Caco-2 (cell line): Measurements from ENCODE around the gene MAML2. TPM values are rescaled to one million over a fixed set of nuclear protein-coding genes. Genes with fewer than 3 reads are reported as not detected.

Experiments used
- BruUV-seq: library from RNA; stranded (reverse); fragments of 400-500 nt; replicated peaks from 2 replicates; lab custom pipeline; 2021; lab: Mats Ljungman, UMichigan
- CTCF ChIA-PET: fragments of 300-600 bp; sonication (Branson Sonifier 250); formaldehyde crosslinking; loops from one replicate; lab custom pipeline; 2022; ENCODE audit warnings: antibody characterized with exemption; lab: Charles Lee
- POLR2A ChIA-PET: fragments of 300-600 bp; sonication (Branson Sonifier 250); formaldehyde crosslinking; loops from one replicate; lab custom pipeline; 2022; ENCODE audit warnings: antibody characterized with exemption; lab: Charles Lee
- DNase-seq, 2 experiments: peaks; one replicate each; pipeline versions ENCODE4 v3.0.0 to v3.0.0-alpha.2; 2020 to 2022
- H3K27me3 ChIP-seq: replicated peaks from 2 replicates; pipeline ENCODE4 v1.6.0; 2011; ENCODE audit warnings: low read length; ENCODE audit not compliant: control insufficient read depth, insufficient read depth
- H3K36me3 ChIP-seq: 2 replicates; pipeline ENCODE4 v1.5.1; 2011; ENCODE audit warnings: low read length; ENCODE audit not compliant: control insufficient read depth, insufficient read depth
- H3K4me1 ChIP-seq: fragments of 250-450 bp; sonication (Bioruptor Pico); 2 replicates; pipeline ENCODE4 v1.5.1; 2020; ENCODE audit warnings: mild to moderate bottlenecking
- H3K4me3 ChIP-seq: 2 replicates; pipeline ENCODE4 v1.5.1; 2011; ENCODE audit warnings: low read depth, mild to moderate bottlenecking, control low read depth, low read length
- H3K9me3 ChIP-seq: fragments of 250-450 bp; sonication (Bioruptor Pico); 2 replicates; pipeline ENCODE4 v1.5.1; 2020; ENCODE audit warnings: mild to moderate bottlenecking, moderate library complexity
- H3K27ac Mint-ChIP-seq: one replicate; pipeline ENCODE4 v1.8.0; 2022; ENCODE audit warnings: mixed read lengths; ENCODE audit not compliant: unreplicated experiment
- H3K27me3 Mint-ChIP-seq: one replicate; pipeline ENCODE4 v1.8.0; 2022; ENCODE audit warnings: mixed read lengths; ENCODE audit not compliant: insufficient read depth, unreplicated experiment
- H3K36me3 Mint-ChIP-seq: one replicate; pipeline ENCODE4 v1.8.0; 2022; ENCODE audit warnings: mild to moderate bottlenecking, mixed read lengths; ENCODE audit not compliant: insufficient read depth, unreplicated experiment
- H3K4me1 Mint-ChIP-seq: one replicate; pipeline ENCODE4 v1.8.0; 2022; ENCODE audit warnings: low read depth, mixed read lengths; ENCODE audit not compliant: unreplicated experiment
- H3K4me3 Mint-ChIP-seq: one replicate; pipeline ENCODE4 v1.8.0; 2022; ENCODE audit warnings: mild to moderate bottlenecking, moderate library complexity, mixed read lengths; ENCODE audit not compliant: unreplicated experiment
- H3K9me3 Mint-ChIP-seq: one replicate; pipeline ENCODE4 v1.8.0; 2022; ENCODE audit warnings: mixed read lengths; ENCODE audit not compliant: unreplicated experiment
- CTCF ChIP-seq, 2 experiments: fragments of 200-600 bp in 1 of 2; IDR thresholded peaks; 1 replicate in 1 of 2; 2 replicates in 1 of 2; pipeline versions ENCODE4 v1.5.1 to v1.8.0; 2011 to 2022; ENCODE audit warnings: antibody characterized with exemption in 1 of 2, control low read depth in 1 of 2, inconsistent platforms in 1 of 2, low read depth in 1 of 2, low read length in 1 of 2, mild to moderate bottlenecking in 1 of 2, moderate library complexity in 1 of 2; ENCODE audit not compliant: insufficient read depth in 1 of 2, severe bottlenecking in 1 of 2, unreplicated experiment in 1 of 2
- intact Hi-C: fragments of 100-400 bp; cut with micrococcal nuclease; formaldehyde crosslinking; loops from one replicate; pipeline ENCODE4 v1.10.0; 2022; ENCODE audit not compliant: unreplicated experiment
- total RNA-seq: library from RNA; stranded (reverse); gene quantifications from 2 replicates; pipeline ENCODE4 v1.2.3, GENCODE V29; 2022

The MAML2 gene
- total RNA-seq, 1 experiment from 2014 or later, result 11.5 TPM

GRCh38 chr11:96275801-96276594, 67.0 kb downstream of the MAML2 start:
- intact Hi-C loops, result no loop called here
- H3K4me3 ChIP-seq, result no peak overlapping the region
- Mint-ChIP-seq H3K27me3 (no peaks in the 10 kb centered on the region), H3K4me3 (no peak overlapping the region), H3K9me3 (peaks cover 14% of the 10 kb centered on the region), H3K36me3 (peaks cover 20% of the 10 kb centered on the region), H3K27ac (peak overlapping the region; percentile 14), H3K4me1 (peaks cover 49% of the 10 kb centered on the region)
- no TSS peak for BruUV-seq
- peaks cover 57% of the 10 kb centered on the region for H3K4me1 ChIP-seq
- H3K36me3 ChIP-seq, result no peaks in the 10 kb centered on the region
- no peaks in the 10 kb centered on the region for H3K27me3 ChIP-seq
- ChIA-PET POLR2A (no interaction called here), CTCF (interaction anchor here (1.2 to 2.3 kb wide), 2 partner anchors 67 to 427 kb away, joined by 4 to 11 read pairs; partner anchors contain the start of gene MAML2)
- TF ChIP-seq CTCF (IDR thresholded peaks at IDR 0.05; ENCODE audit: insufficient read depth in 1 of 2, low read depth in 1 of 2, low read length in 1 of 2, severe bottlenecking in 1 of 2, unreplicated experiment in 1 of 2), result no peak
- peaks cover 9% of the 10 kb centered on the region; the same call in 1 of the 2 replicates for H3K9me3 ChIP-seq
- no peak for DNase-seq

DNA sequence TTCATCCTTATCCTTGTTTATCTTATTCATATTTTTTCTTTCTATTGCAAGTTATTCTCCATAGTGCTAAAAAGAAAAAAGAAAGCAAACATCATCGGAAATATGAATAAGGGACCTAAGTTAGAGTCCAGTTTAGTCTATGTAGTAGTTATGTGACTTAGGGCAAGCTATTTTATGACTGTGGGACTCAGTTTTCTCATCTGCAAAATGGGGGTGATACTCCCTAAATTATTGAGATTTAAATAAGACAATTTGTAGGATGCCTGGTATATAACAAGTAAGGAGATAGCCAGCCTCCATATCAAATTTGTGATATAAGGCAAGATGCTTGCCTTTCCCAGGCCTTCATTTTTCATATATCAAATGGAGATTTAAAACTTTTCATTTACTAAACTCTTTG, 69.5 kb downstream of the MAML2 start:
- Histone ChIP-seq H3K9me3 (peaks cover 10% of the 10 kb centered on the region; the same call in 1 of the 2 replicates), H3K4me1 (peaks cover 53% of the 10 kb centered on the region), H3K4me3 (no peak overlapping the region), H3K36me3 (no peaks in the 10 kb centered on the region), H3K27me3 (no peaks in the 10 kb centered on the region)
- Mint-ChIP-seq H3K36me3 (peaks cover 26% of the 10 kb centered on the region), H3K4me3 (no peak overlapping the region), H3K27ac (no peak overlapping the region), H3K4me1 (peaks cover 43% of the 10 kb centered on the region), H3K27me3 (no peaks in the 10 kb centered on the region), H3K9me3 (peaks cover 31% of the 10 kb centered on the region)
- no TSS peak for BruUV-seq
- ChIA-PET CTCF (interaction anchor here (1.4 kb wide), 1 partner anchor 70 kb away, joined by 10 read pairs; the partner anchor contains the start of gene MAML2), POLR2A (no interaction called here)
- intact Hi-C loops, result loop anchor here (2.0 kb wide), 1 partner anchor 53 kb away; no protein-coding TSS in a partner anchor
- no peak for DNase-seq
- no peak for TF ChIP-seq CTCF (IDR thresholded peaks at IDR 0.05; ENCODE audit: insufficient read depth in 1 of 2, low read depth in 1 of 2, low read length in 1 of 2, severe bottlenecking in 1 of 2, unreplicated experiment in 1 of 2)

- Mint-ChIP-seq H3K27ac (peak overlapping the region; percentile 96), H3K27me3 (no peaks in the 10 kb centered on the region), H3K4me1 (peaks cover 37% of the 10 kb centered on the region), H3K36me3 (peaks cover 26% of the 10 kb centered on the region), H3K9me3 (peaks cover 31% of the 10 kb centered on the region), H3K4me3 (peak overlapping the region; percentile 70)
- CTCF ChIA-PET, result interaction anchor here (1.0 to 1.4 kb wide), 2 partner anchors 70 to 423 kb away, joined by 4 to 10 read pairs; partner anchors contain the start of gene MAML2
- POLR2A ChIA-PET, result interaction anchor here (0.5 to 0.6 kb wide), 2 partner anchors 15 to 482 kb away, joined by 3 read pairs; partner anchors contain the start of gene CEP57
- intact Hi-C loops, result loop anchor here (1.0 to 2.0 kb wide), 8 partner anchors 12 to 222 kb away; partner anchors contain the start of gene MAML2
- Histone ChIP-seq H3K9me3 (peaks cover 10% of the 10 kb centered on the region; the same call in 1 of the 2 replicates), H3K4me3 (peak overlapping the region; percentile 4; the same call in 1 of the 2 replicates), H3K36me3 (no peaks in the 10 kb centered on the region), H3K27me3 (no peaks in the 10 kb centered on the region), H3K4me1 (peaks cover 46% of the 10 kb centered on the region)
- TF ChIP-seq CTCF (IDR thresholded peaks at IDR 0.05; ENCODE audit: insufficient read depth in 1 of 2, low read depth in 1 of 2, low read length in 1 of 2, severe bottlenecking in 1 of 2, unreplicated experiment in 1 of 2), result no peak
- BruUV-seq, result no TSS peak
- DNase-seq, result peak in 1 of 2 experiments; percentile 77
These were observed 70.3 kb downstream of the MAML2 start for GRCh38 chr11:96272529-96273222.
